ENCODE results near the gene PXDN.

DNA sequence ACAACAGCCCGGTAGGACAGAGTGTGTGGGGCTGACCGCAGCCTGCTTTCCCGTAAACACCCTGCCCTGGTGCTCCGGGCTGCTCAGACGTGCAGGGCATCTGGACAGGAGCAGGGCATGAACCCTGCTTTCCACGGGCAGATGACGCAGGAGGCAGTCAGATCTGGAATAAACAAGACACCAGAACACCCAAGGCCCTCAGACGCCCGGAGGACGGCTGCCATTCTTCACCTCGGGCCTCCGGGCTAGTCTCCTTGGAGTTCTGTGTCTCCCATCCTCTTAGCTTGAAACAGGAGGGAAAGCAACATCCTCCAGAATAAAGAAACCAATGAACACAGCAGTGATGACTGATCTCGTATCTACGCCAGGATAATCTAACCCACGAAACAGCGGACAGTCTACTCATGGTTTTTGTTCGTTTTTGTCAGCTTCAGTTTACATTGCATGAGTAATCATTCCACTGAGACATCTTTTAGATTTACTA lies 7.3 kb downstream of the PXDN start:
- TF ChIP-seq, protein P1, sequence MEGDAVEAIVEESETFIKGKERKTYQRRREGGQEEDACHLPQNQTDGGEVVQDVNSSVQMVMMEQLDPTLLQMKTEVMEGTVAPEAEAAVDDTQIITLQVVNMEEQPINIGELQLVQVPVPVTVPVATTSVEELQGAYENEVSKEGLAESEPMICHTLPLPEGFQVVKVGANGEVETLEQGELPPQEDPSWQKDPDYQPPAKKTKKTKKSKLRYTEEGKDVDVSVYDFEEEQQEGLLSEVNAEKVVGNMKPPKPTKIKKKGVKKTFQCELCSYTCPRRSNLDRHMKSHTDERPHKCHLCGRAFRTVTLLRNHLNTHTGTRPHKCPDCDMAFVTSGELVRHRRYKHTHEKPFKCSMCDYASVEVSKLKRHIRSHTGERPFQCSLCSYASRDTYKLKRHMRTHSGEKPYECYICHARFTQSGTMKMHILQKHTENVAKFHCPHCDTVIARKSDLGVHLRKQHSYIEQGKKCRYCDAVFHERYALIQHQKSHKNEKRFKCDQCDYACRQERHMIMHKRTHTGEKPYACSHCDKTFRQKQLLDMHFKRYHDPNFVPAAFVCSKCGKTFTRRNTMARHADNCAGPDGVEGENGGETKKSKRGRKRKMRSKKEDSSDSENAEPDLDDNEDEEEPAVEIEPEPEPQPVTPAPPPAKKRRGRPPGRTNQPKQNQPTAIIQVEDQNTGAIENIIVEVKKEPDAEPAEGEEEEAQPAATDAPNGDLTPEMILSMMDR (conservative IDR thresholded peaks at IDR 0.05; ENCODE audit: low read depth, low read length): no peak
- no peak for TF ChIP-seq EZH2phosphoT487 (IDR thresholded peaks at IDR 0.05; ENCODE audit: borderline replicate concordance, low read length)

Measured in PC-3 (cell line).